MM.1S (cell line): ENCODE results near the gene SALL4.

Source experiments
- CTCF ChIP-seq: fragments of 300-600 bp; sonication (generic); IDR thresholded peaks from 2 replicates; pipeline ENCODE4 v1.5.1; 2016; ENCODE audit warnings: antibody characterized with exemption, low read length, mixed read lengths
- EZH2 ChIP-seq: fragments of 300-600 bp; sonication (generic); optimal IDR thresholded peaks from 2 replicates; pipeline ENCODE3; 2017; ENCODE audit warnings: low read depth, mild to moderate bottlenecking, antibody characterized with exemption, low read length, mixed read lengths
- EZH2phosphoT487 ChIP-seq: fragments of 300-600 bp; sonication (generic); IDR thresholded peaks from 2 replicates; pipeline ENCODE4 v1.6.1; 2018; ENCODE audit warnings: antibody characterized with exemption, low read length

- TF ChIP-seq CTCF, result no peak
- TF ChIP-seq EZH2phosphoT487, result no peak
- TF ChIP-seq EZH2, result no peak
These were observed 38.5 kb upstream of the SALL4 start for GRCh38 chr20:51840865-51841264.
